Prostate gland (tissue), 2 donors: ENCODE measurements around the gene PSMA4.

Experiments used
- CTCF ChIP-seq, 4 experiments: fragments of 200-600 bp in 2 of 4; fragments of 450-650 bp in 2 of 4; sonication (generic) in 2 of 4; IDR thresholded peaks; 1 replicate in 3 of 4; 2 replicates in 1 of 4; pipeline ENCODE4 v1.5.1; 2016 to 2019; ENCODE audit warnings: antibody characterized with exemption in 4 of 4, mild to moderate bottlenecking in 2 of 4, moderate library complexity in 2 of 4
- POLR2A ChIP-seq: fragments of 450-650 bp; IDR thresholded peaks from one replicate; pipeline ENCODE4 v1.6.1; 2016; ENCODE audit warnings: antibody characterized with exemption, mild to moderate bottlenecking

- TF ChIP-seq POLR2A (no peak), CTCF (IDR thresholded peaks at IDR 0.05) (no peak)
Measured at GRCh38 chr15:78501857-78502256, 38.4 kb upstream of the PSMA4 start.
